Measurements from ENCODE around the gene ZNF205. TPM values are rescaled to one million over a fixed set of nuclear protein-coding genes. Genes with fewer than 3 reads are reported as not detected.

The ZNF205 gene
- polyA plus RNA-seq, 1 of the 3 experiments (the other 2 are of a cell fraction): 9.7 TPM

GRCh38 chr16:3101841-3102470 is 10.4 kb upstream of the ZNF205 start (continued):
- no peak for TF ChIP-seq FOXJ3 (CRISPR knock-in tag; IDR thresholded peaks at IDR 0.05)
- no peak for TF ChIP-seq SMC3 (IDR thresholded peaks at IDR 0.05; ENCODE audit: low read depth, low read length)
- no peak for TF ChIP-seq EZH2phosphoT487 (IDR thresholded peaks at IDR 0.05; ENCODE audit: borderline replicate concordance, low read depth)
- no peak for TF ChIP-seq ZBTB33 (IDR thresholded peaks at IDR 0.05; ENCODE audit: borderline replicate concordance, low read depth)

GRCh38 chr16:3106205-3106928 is 6.0 kb upstream of the ZNF205 start:
- H3K9ac ChIP-seq: peak overlapping the region; percentile 74
- peak overlapping the region; percentile 95; the same call in 1 of the 2 replicates for H2AFZ ChIP-seq (ENCODE audit: low read depth)
- ChIA-PET POLR2A (interaction anchor here (0.9 to 1.2 kb wide), 3 partner anchors 13 to 635 kb away, joined by 3 read pairs; no protein-coding TSS in a partner anchor), CTCF (interaction anchor here (1.1 to 3.6 kb wide), 6 partner anchors 8 to 75 kb away, joined by 3 to 16 read pairs (median 6); no protein-coding TSS in a partner anchor)
- no peaks in the 10 kb centered on the region for H4K20me1 ChIP-seq (ENCODE audit: insufficient read depth)
- H3K27ac ChIP-seq (ENCODE audit: low read depth in 2 of 2, low read length in 1 of 2): peak overlapping the region in 1 of 2 experiments; percentile 75; a peak in 1 of 4 replicates
- DNase-seq: peak; percentile 99
- H3K4me1 ChIP-seq (ENCODE audit: control insufficient read depth in 1 of 2, insufficient read depth in 2 of 2, low read depth in 1 of 2, low read length in 1 of 2): peaks cover 0 to 3% of the 10 kb centered on the region in 2 experiments; a peak in 1 of 4 replicates
- H3K9me2 ChIP-seq: no peaks in the 10 kb centered on the region
- no peaks in the 10 kb centered on the region for H3K79me2 ChIP-seq (ENCODE audit: insufficient read depth)
- 0% methylated on average over 23 of the region's 74 CpGs for WGBS (ENCODE audit: low lambda C conversion rate)
- no peaks in the 10 kb centered on the region for H3F3A ChIP-seq (replicated peaks; ENCODE audit: insufficient read depth)
- H3K9me3 ChIP-seq: no peaks in the 10 kb centered on the region
- H3K27me3 ChIP-seq (ENCODE audit: insufficient read depth): no peaks in the 10 kb centered on the region
- H3K4me2 ChIP-seq: peak overlapping the region; percentile 95
- no peaks in the 10 kb centered on the region for H3K36me3 ChIP-seq (replicated peaks in 1 of 2; ENCODE audit: control insufficient read depth in 1 of 2, insufficient read depth in 2 of 2, low read length in 1 of 2)
- peak overlapping the region; percentile 62 to 73 for H3K4me3 ChIP-seq (ENCODE audit: low read depth in 2 of 2, low read length in 1 of 2)
- no peak for TF ChIP-seq RAD21 (IDR thresholded peaks at IDR 0.05; ENCODE audit: low read length)
- TF ChIP-seq POLR2AphosphoS5 (IDR thresholded peaks at IDR 0.05; ENCODE audit: low read depth, low read length): peak; percentile 80
- no peak for TF ChIP-seq EZH2phosphoT487 (IDR thresholded peaks at IDR 0.05; ENCODE audit: borderline replicate concordance, low read depth)
- no peak for TF ChIP-seq ZBTB33 (IDR thresholded peaks at IDR 0.05; ENCODE audit: borderline replicate concordance, low read depth)
- 0 out of 2 replicates have a peak, but pooled peaks have one; percentile 33 for TF ChIP-seq YY1 (IDR thresholded peaks at IDR 0.05; ENCODE audit: low read depth)
- no peak for TF ChIP-seq TCF12 (IDR thresholded peaks at IDR 0.05)
- no peak for TF ChIP-seq USF2 (IDR thresholded peaks at IDR 0.05; ENCODE audit: borderline replicate concordance, low read depth, low read length)
- no peak for TF ChIP-seq TEAD4 (IDR thresholded peaks at IDR 0.05; ENCODE audit: borderline replicate concordance, insufficient read depth)
- no peak for TF ChIP-seq EP300 (IDR thresholded peaks at IDR 0.05; ENCODE audit: borderline replicate concordance in 1 of 2, low read depth in 1 of 2, low read length in 1 of 2)
- no peak for TF ChIP-seq MEF2A (IDR thresholded peaks at IDR 0.05; ENCODE audit: borderline replicate concordance, low read depth)
- 0 out of 2 replicates have a peak, but pooled peaks have one; percentile 11 for TF ChIP-seq USF1 (IDR thresholded peaks at IDR 0.05; ENCODE audit: borderline replicate concordance, low read depth)
- TF ChIP-seq NFIC (IDR thresholded peaks at IDR 0.05; ENCODE audit: borderline replicate concordance): no peak
- peak; percentile 90 for TF ChIP-seq TAF1 (IDR thresholded peaks at IDR 0.05; ENCODE audit: borderline replicate concordance, low read depth, low read length)
- no peak for TF ChIP-seq JUND (IDR thresholded peaks at IDR 0.05)
- TF ChIP-seq MXI1 (IDR thresholded peaks at IDR 0.05; ENCODE audit: low read depth, low read length): peak; percentile 91
- 0 out of 2 replicates have a peak, but pooled peaks have one; percentile 44 for TF ChIP-seq FOXJ3 (CRISPR knock-in tag; IDR thresholded peaks at IDR 0.05)
- no peak for TF ChIP-seq IRF3 (IDR thresholded peaks at IDR 0.05; ENCODE audit: low read depth, low read length)
- no peak for TF ChIP-seq SIN3A (IDR thresholded peaks at IDR 0.05; ENCODE audit: borderline replicate concordance, low read depth, low read length)

All from SK-N-SH (cell line).